ACC112 (cell line): Measurements from ENCODE around the gene SORCS1.

Experiments
- H2AFZ ChIP-seq: fragments of 200-600 bp; sonication (generic); one replicate; pipeline ENCODE4 v1.6.0; 2017; ENCODE audit warnings: antibody characterized with exemption, low read length; ENCODE audit not compliant: unreplicated experiment
- H3K27ac ChIP-seq: fragments of 200-600 bp; sonication (generic); 2 replicates; pipeline ENCODE4 v1.5.1; 2014; ENCODE audit warnings: low read depth, mild to moderate bottlenecking, antibody characterized with exemption, low read length, moderate library complexity
- H3K27me3 ChIP-seq: fragments of 200-600 bp; sonication (generic); 2 replicates; pipeline ENCODE4 v1.6.1; 2014; ENCODE audit warnings: mild to moderate bottlenecking, antibody characterized with exemption, low read length, moderate library complexity, mixed read lengths; ENCODE audit not compliant: insufficient read depth
- H3K36me3 ChIP-seq: fragments of 200-600 bp; sonication (generic); 2 replicates; pipeline ENCODE4 v1.6.1; 2016; ENCODE audit warnings: mild to moderate bottlenecking, antibody characterized with exemption, low read length, moderate library complexity, mixed read lengths; ENCODE audit not compliant: insufficient read depth
- H3K4me1 ChIP-seq: fragments of 200-600 bp; sonication (generic); one replicate; pipeline ENCODE4 v1.6.1; 2016; ENCODE audit warnings: low read length, mixed read lengths; ENCODE audit not compliant: insufficient read depth, unreplicated experiment, control insufficient read depth
- H3K4me3 ChIP-seq: fragments of 200-600 bp; sonication (generic); 2 replicates; pipeline ENCODE4 v1.5.1; 2014; ENCODE audit warnings: mild to moderate bottlenecking, low read depth, low read length
- H3K79me2 ChIP-seq: fragments of 200-600 bp; sonication (generic); one replicate; pipeline ENCODE4 v1.6.0; 2016; ENCODE audit warnings: low read length; ENCODE audit not compliant: control insufficient read depth, unreplicated experiment, insufficient read depth

The SORCS1 gene

DNA sequence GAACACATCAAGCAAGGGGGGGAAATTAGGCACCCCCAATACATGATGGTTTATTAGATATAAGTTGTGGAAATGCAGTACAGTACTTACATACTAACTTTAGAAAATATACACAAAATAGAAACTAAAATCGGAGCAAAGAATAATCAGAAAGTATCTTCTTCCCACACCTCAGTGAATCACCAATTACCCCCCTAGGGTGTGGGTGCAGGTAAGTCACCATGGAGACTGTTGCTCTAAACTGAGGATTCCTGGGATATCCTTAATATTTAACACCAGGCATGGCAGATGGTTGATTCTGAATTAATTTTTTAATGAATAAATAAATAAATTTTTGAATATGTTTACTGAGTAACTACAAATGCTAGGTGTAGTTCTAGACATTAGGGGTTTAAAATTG, 424.4 kb downstream of the SORCS1 start:
- no peak overlapping the region for H2AFZ ChIP-seq
- no peak overlapping the region for H3K27ac ChIP-seq
- H3K79me2 ChIP-seq, result no peaks in the 10 kb centered on the region
- no peak overlapping the region for H3K4me3 ChIP-seq
- H3K4me1 ChIP-seq, result no peaks in the 10 kb centered on the region
- no peaks in the 10 kb centered on the region for H3K36me3 ChIP-seq
- H3K27me3 ChIP-seq, result no peaks in the 10 kb centered on the region

DNA sequence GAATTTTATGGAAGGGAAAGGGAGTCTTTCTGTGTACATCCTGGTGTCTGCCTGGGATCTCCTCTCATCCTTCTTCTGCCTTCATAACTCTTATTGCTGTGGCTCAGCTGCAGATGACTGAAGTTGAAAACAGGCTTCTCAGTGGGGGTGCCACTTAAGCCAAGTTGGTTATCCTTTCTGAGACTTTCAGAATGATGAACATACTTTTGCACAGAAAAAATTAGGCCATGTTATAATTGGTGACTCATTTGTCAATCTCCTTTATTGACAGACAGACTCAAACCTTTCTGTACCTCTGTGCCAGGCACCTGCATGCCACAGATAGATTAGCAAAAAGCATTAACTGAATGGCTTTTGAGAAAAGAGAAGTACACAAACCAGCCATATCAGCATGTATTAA, 430.3 kb downstream of the SORCS1 start:
- H3K4me3 ChIP-seq, result no peak overlapping the region
- no peak overlapping the region for H2AFZ ChIP-seq
- no peaks in the 10 kb centered on the region for H3K4me1 ChIP-seq
- no peaks in the 10 kb centered on the region for H3K79me2 ChIP-seq
- no peak overlapping the region for H3K27ac ChIP-seq
- no peaks in the 10 kb centered on the region for H3K27me3 ChIP-seq
- no peaks in the 10 kb centered on the region for H3K36me3 ChIP-seq

DNA sequence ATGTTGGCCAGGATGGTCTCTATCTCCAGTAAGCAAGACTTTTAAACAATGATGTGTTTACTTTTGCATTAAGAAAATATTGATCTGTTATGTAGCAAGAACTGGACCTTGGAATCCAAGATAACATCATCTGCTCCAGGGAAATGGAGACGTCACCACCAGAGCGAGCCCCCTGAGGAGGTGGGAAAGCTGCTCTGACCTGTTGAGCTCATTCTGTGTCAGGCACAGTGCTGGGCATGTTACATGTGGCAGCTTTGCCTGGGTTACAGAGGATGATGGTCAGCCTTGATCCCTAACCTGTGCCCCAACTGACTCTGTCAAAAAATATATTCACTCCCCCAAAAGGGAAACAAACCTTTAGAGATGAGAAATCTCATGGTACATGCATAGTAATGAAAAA, 436.3 kb downstream of the SORCS1 start:
- H3K36me3 ChIP-seq, result no peaks in the 10 kb centered on the region
- no peak overlapping the region for H3K4me3 ChIP-seq
- no peak overlapping the region for H3K27ac ChIP-seq
- no peak overlapping the region for H2AFZ ChIP-seq
- no peaks in the 10 kb centered on the region for H3K27me3 ChIP-seq
- H3K79me2 ChIP-seq, result no peaks in the 10 kb centered on the region
- no peaks in the 10 kb centered on the region for H3K4me1 ChIP-seq

DNA sequence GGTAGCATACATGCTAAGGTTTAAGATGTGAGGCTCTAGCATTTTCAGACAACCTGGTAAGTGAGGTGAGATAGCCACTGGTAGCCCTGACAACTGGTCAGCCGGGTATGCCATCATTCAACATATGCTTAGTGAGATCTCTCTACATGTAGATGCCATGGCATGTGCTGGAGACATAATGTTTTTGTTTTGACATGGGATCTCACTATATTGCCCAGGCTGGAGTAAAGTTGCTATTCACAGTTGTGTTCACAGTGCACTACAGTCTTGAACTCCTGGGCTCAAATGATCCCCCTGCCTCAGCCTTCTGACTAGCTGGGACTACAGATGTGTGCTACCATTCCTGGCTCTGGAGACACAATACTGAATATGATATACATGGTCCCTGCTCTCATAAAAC, 437.3 kb downstream of the SORCS1 start:
- Histone ChIP-seq H3K27me3 (no peaks in the 10 kb centered on the region), H3K79me2 (no peaks in the 10 kb centered on the region), H2AFZ (no peak overlapping the region), H3K4me3 (no peak overlapping the region), H3K36me3 (no peaks in the 10 kb centered on the region), H3K27ac (no peak overlapping the region), H3K4me1 (no peaks in the 10 kb centered on the region)

DNA sequence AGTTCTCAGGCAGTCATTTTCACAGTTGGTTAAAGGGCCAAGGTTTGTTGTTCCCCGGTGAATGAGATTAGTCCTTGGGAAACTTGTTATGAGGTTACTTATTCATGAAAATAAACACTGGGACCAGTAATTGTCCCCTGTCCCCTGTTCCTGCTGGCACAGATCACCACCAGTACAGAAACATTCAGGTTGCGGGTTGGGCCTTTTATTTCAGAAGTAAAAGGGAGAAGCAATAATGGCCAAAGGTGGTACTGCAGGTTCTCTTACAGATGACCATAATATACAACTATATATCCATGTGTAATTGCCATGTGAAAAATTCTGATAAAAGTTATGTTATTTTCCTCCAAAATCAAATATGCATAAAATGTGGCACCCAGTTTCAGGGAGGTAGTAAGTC, 442.0 kb downstream of the SORCS1 start:
- Histone ChIP-seq H3K36me3 (no peaks in the 10 kb centered on the region), H3K27ac (no peak overlapping the region), H3K4me1 (no peaks in the 10 kb centered on the region), H3K4me3 (no peak overlapping the region), H2AFZ (no peak overlapping the region), H3K27me3 (0 out of 2 replicates have a peak, but pooled peaks cover 3% of the 10 kb centered on the region), H3K79me2 (no peaks in the 10 kb centered on the region)

DNA sequence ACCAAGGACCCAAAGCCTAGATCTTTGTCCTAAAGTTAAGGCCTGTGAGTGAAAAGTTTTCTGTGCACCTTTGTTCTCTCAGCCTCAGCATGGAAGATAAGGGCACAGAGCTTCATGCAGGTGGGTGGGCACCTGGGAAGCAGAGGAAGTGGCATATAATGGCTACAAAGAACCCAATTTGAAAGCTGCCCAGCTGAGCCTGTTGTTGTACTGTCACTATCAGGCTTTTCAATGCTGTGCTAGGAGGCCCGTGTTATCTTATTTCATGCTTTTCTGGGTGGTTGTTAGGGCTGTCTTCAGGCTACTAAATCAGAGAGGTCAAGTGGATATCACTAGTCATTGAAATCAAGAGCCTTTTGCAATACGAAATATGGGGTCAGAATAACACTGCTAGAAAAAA, 443.8 kb downstream of the SORCS1 start:
- Histone ChIP-seq H3K79me2 (no peaks in the 10 kb centered on the region), H3K27me3 (peaks cover 15% of the 10 kb centered on the region; the same call in 1 of the 2 replicates), H3K4me3 (no peak overlapping the region), H3K4me1 (no peaks in the 10 kb centered on the region), H2AFZ (no peak overlapping the region), H3K27ac (no peak overlapping the region), H3K36me3 (no peaks in the 10 kb centered on the region)

DNA sequence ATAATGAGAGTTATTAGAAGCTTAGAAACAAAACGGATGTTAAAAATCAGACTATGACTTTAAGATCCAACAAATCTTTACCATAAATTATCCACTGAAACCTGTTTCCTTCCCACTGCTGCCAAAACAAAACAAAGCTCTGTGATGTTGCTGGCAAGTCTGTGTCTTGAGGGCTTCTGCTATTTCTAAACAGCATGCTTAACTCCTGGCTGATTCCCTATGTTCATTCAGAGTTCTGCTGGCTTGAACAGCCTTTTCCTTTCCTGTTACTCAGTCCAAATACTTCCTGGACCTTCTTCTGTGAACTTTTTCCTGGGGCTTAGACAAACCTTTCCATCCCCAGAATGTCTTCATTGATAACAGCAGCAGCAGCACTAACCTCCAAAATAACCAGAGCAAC, 448.1 kb downstream of the SORCS1 start:
- Histone ChIP-seq H3K4me1 (no peaks in the 10 kb centered on the region), H3K27me3 (peaks cover 27% of the 10 kb centered on the region), H3K27ac (no peak overlapping the region), H3K79me2 (no peaks in the 10 kb centered on the region), H2AFZ (no peak overlapping the region), H3K36me3 (no peaks in the 10 kb centered on the region), H3K4me3 (no peak overlapping the region)

DNA sequence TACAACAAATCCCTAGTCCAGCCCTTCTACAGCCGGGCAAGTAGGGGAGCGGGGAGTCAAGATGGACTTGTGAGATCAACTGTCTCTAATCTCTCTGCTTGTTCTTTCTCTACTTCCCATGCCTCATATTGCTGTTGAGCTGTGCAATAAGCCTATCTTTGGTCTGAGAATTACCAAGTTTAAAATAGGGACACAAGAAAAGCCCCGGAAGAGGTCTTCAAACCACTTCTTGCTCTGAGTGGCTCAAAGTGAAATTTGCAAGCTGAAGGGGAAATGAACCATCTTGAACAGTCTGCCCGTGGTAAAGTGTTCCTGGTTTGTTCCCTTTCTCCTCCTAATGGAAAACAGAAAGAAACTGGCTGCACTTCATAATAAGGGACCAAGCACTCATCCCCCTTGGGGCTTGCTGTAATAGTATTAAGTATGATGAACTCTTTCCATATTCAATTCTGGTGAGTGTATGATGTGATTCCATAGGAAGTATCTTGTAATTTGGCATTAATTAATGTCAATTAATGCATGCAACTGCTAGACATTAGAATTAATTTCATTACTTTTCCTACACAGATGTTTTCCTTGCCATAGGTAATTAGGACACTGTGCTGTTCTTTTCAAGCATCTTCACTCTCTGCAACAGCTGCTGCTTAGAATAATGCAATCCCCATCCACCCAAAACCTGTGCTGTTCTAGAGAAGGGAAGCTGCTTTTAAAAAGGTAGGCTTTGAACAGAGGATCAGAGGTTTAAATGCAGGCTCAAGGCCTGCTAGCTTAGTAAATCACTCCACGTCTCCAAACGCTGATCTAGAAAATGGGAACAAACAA, 449.6 kb downstream of the SORCS1 start:
- Histone ChIP-seq H3K4me3 (no peak overlapping the region), H3K79me2 (no peaks in the 10 kb centered on the region), H2AFZ (no peak overlapping the region), H3K27ac (no peak overlapping the region), H3K36me3 (no peaks in the 10 kb centered on the region), H3K4me1 (no peaks in the 10 kb centered on the region), H3K27me3 (peaks cover 27% of the 10 kb centered on the region)

DNA sequence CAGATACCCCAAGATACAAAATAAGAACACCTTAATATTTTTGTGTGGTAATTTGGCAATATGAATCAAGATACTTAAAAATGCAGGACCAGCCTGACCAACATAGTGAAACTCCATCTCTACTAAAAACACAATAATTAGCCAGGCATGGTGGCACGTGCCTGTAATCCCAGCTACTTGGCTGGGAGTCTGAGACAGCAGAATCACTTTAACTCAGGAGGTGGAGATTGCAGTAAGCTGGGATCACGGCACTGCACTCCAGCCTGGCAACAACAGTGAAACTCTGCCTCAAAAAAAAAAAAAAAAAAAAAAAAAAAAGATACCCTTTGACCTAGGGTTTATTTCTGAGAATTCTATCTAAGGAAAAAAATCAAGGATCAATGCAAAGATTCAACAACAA, 450.7 kb downstream of the SORCS1 start:
- H2AFZ ChIP-seq, result no peak overlapping the region
- H3K4me1 ChIP-seq, result no peaks in the 10 kb centered on the region
- H3K36me3 ChIP-seq, result no peaks in the 10 kb centered on the region
- no peak overlapping the region for H3K27ac ChIP-seq
- H3K79me2 ChIP-seq, result no peaks in the 10 kb centered on the region
- H3K27me3 ChIP-seq, result peaks cover 27% of the 10 kb centered on the region
- no peak overlapping the region for H3K4me3 ChIP-seq

DNA sequence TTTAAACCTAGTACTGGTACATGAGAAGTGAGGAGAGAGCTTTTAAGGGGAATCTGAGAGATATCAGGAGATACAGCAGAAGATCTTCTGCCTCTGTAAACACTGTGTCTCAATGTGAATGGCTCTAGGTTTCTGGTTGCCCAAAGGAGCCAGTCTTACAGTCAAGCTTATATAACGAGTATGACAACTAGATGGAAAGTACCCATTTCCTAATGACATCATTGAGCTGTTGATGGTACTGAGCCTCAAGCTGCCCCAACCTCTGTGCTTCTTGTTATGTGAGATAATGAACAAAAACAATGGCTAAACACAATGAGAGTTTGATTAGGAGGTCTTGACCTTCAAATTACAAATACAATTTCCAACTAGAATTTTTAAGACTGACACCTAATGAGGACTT, 451.5 kb downstream of the SORCS1 start:
- no peaks in the 10 kb centered on the region for H3K36me3 ChIP-seq
- H3K4me3 ChIP-seq, result no peak overlapping the region
- H3K27me3 ChIP-seq, result peaks cover 26% of the 10 kb centered on the region
- no peaks in the 10 kb centered on the region for H3K79me2 ChIP-seq
- H3K27ac ChIP-seq, result no peak overlapping the region
- no peaks in the 10 kb centered on the region for H3K4me1 ChIP-seq
- H2AFZ ChIP-seq, result no peak overlapping the region

DNA sequence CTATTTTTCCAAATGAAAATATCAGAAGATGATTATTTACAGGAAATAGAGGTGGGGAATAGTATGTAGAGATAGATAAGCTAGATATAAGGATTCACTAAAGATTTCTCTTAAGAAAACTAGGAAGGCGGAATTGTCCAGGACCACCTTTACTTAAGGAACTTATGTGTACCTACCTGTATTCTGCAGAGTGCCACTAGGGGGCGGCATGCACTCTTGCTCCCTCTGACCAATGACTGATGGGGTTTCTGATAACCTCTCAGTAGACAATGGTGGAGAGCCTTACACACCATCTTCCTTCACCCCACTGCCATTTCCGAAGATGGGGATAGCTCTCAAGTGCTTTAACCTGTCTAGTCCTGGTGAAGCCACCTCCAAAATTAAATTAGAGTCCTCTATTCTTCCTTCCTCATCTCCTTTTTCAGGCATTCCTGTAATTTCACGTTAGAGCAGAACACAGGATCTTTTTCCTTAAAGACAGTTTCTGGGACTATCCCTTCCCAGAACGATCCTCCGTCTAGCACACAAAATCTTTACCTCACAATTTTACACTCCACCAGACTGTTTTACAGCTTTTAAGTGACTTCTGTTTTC, 453.1 kb downstream of the SORCS1 start:
- no peak overlapping the region for H2AFZ ChIP-seq
- H3K4me1 ChIP-seq, result no peaks in the 10 kb centered on the region
- H3K36me3 ChIP-seq, result no peaks in the 10 kb centered on the region
- H3K4me3 ChIP-seq, result no peak overlapping the region
- H3K79me2 ChIP-seq, result no peaks in the 10 kb centered on the region
- H3K27me3 ChIP-seq, result peaks cover 15% of the 10 kb centered on the region
- H3K27ac ChIP-seq, result no peak overlapping the region
